Suppressor macrophage treated with lipopolysaccharide for 4 hours (primary cell): ENCODE results near the gene POLR3C.
A peak's percentile ranks its signal among the peaks of the same experiment; 100 is the strongest.
"Not testable (repeated sequence)": the region's sequence is repeated elsewhere in the genome, so short reads cannot be mapped to it uniquely, and the experiment has no call there.

Experiments
- DNase-seq: peaks from one replicate; pipeline ENCODE4 v3.0.0-alpha.2; 2020

POLR3C gene

GRCh38 chr1:145824499-145824842, 471 bp downstream of the POLR3C start:
- DNase-seq = no peak

GRCh38 chr1:145826030-145826429, 2.0 kb downstream of the POLR3C start:
- peak; percentile 16 for DNase-seq

- DNase-seq = peak; percentile 30
These were observed 4.0 kb downstream of the POLR3C start for GRCh38 chr1:145827966-145828365.

GRCh38 chr1:145828367-145829026, 4.5 kb downstream of the POLR3C start:
- peak; percentile 59 for DNase-seq

GRCh38 chr1:145830810-145831209, 6.8 kb downstream of the POLR3C start:
- not testable (repeated sequence) for DNase-seq

GRCh38 chr1:145837656-145838055, 13.7 kb downstream of the POLR3C start:
- peak; percentile 28 for DNase-seq

- DNase-seq = no peak
These were observed 19.0 kb downstream of the POLR3C start for GRCh38 chr1:145843031-145843430.

GRCh38 chr1:145845144-145845513, 21.1 kb downstream of the POLR3C start:
- DNase-seq = peak; percentile 69

GRCh38 chr1:145845514-145846161, 21.6 kb downstream of the POLR3C start, which contains the start of gene NUDT17:
Gene NUDT17, plus strand, starts transcription at chr1:145845630. Its CDS starts 11 bp downstream, at chr1:145845641.
- peak; percentile 81 for DNase-seq

- DNase-seq = peak; percentile 34
These were observed 22.2 kb downstream of the POLR3C start for GRCh38 chr1:145846201-145846612.

GRCh38 chr1:145847827-145848226, 23.8 kb downstream of the POLR3C start:
- DNase-seq = no peak

GRCh38 chr1:145849356-145850160, 25.6 kb downstream of the POLR3C start:
- no peak for DNase-seq

GRCh38 chr1:145855426-145855948, 31.5 kb downstream of the POLR3C start:
- DNase-seq = no peak

GRCh38 chr1:145857170-145857569, 33.2 kb downstream of the POLR3C start:
- no peak for DNase-seq

GRCh38 chr1:145858238-145858900, 34.4 kb downstream of the POLR3C start:
- DNase-seq = peak; percentile 42

GRCh38 chr1:145858901-145859490, 35.0 kb downstream of the POLR3C start, which contains the start of gene PIAS3:
Gene PIAS3, minus strand, starts transcription at chr1:145859081. Its CDS starts 91 bp downstream, at chr1:145858990.
- peak; percentile 97 for DNase-seq

GRCh38 chr1:145859491-145860023, 35.6 kb downstream of the POLR3C start:
- peak; percentile 91 for DNase-seq

GRCh38 chr1:145863282-145864018, 39.5 kb downstream of the POLR3C start:
- DNase-seq = no peak

GRCh38 chr1:145868232-145868631, 44.2 kb downstream of the POLR3C start:
- no peak for DNase-seq

GRCh38 chr1:145871994-145872924, 48.3 kb downstream of the POLR3C start:
- peak; percentile 52 for DNase-seq
